Stomach (tissue), 9 donors: Measurements from ENCODE around the gene LILRA1. TPM values are rescaled to one million over a fixed set of nuclear protein-coding genes. Genes with fewer than 3 reads are reported as not detected.
"Not testable (repeated sequence)": the region's sequence is repeated elsewhere in the genome, so short reads cannot be mapped to it uniquely, and the experiment has no call there.

ENCODE experiments used
- DNase-seq, 2 donors: peaks; one replicate each; pipeline versions ENCODE4 v3.0.0 to v3.0.0-alpha.2; 2013 to 2019
- H3K27ac ChIP-seq, 5 donors: fragments of 200-600 bp in 4 of 5; sonication (generic) in 4 of 5; one replicate each; pipeline ENCODE4 v1.5.1; 2013 to 2019; ENCODE audit warnings: mild to moderate bottlenecking in 1 of 5, moderate library complexity in 1 of 5
- H3K27me3 ChIP-seq, 3 donors: fragments of 200-600 bp; sonication (generic); one replicate each; pipeline ENCODE4 v1.5.1; 2017 to 2019; ENCODE audit warnings: mixed run types in 1 of 3
- H3K36me3 ChIP-seq, 4 donors: fragments of 200-600 bp; sonication (generic); 1 replicate in 3 of 4; 2 replicates in 1 of 4; pipeline ENCODE4 v1.5.1; 2016 to 2019
- H3K4me1 ChIP-seq, 4 donors: fragments of 200-600 bp; sonication (generic); one replicate each; pipeline ENCODE4 v1.5.1; 2016 to 2019
- H3K4me3 ChIP-seq, 4 donors: fragments of 200-600 bp; sonication (generic) in 3 of 4; one replicate each; pipeline ENCODE4 v1.5.1; 2016 to 2019; ENCODE audit warnings: mild to moderate bottlenecking in 1 of 4
- H3K9me3 ChIP-seq, 4 donors: fragments of 200-600 bp; sonication (generic); one replicate each; pipeline ENCODE4 v1.5.1; 2016 to 2019
- EP300 ChIP-seq: sonication (generic); formaldehyde crosslinking; IDR thresholded peaks from one replicate; pipeline ENCODE4 v1.6.1; 2017; ENCODE audit warnings: antibody characterized with exemption
- POLR2A ChIP-seq, 4 donors: fragments of 450-650 bp; IDR thresholded peaks; one replicate each; pipeline ENCODE4 v1.6.1; 2016; ENCODE audit warnings: antibody characterized with exemption in 4 of 4, control low read depth in 2 of 4, mild to moderate bottlenecking in 1 of 4, moderate library complexity in 1 of 4
- POLR2AphosphoS5 ChIP-seq, 3 donors: sonication (generic); formaldehyde crosslinking; IDR thresholded peaks; one replicate each; pipeline ENCODE4 v1.6.1; 2016; ENCODE audit warnings: antibody characterized with exemption in 3 of 3
- WGBS, 5 donors: extraction: QIAGEN DNeasy Blood & Tissue Kit in 3 of 5; methylation state at CpG; one replicate each; pipeline versions ENCODE4 v1.1.5 to v1.1.7; 2013 to 2018; 5-methylcytosine and 5-hydroxymethylcytosine counted together
- intact Hi-C: fragments of 100-400 bp; cut with DNase I; formaldehyde crosslinking; loops from one replicate; pipeline ENCODE4 v1.15.1; 2023; ENCODE audit warnings: low total_unique reads
- polyA plus RNA-seq, 3 donors: library from polyadenylated mRNA; stranded (reverse); fragments of 200-250 nt; gene quantifications; one replicate each; pipeline ENCODE4 v1.2.3, GENCODE V29; 2013
- total RNA-seq, 5 donors: library from RNA; depleted of rRNA; stranded (reverse); fragments of >200 nt; gene quantifications; one replicate each; pipeline versions ENCODE4 v1.1.0 to v1.2.3, GENCODE V29; 2014 to 2016
- TF ChIP-seq, protein P1 (sequence below), 7 experiments: fragments of 450-650 bp in 4 of 7; fragments of 200-600 bp in 3 of 7; sonication (generic) in 3 of 7; IDR thresholded peaks; one replicate each; pipeline ENCODE4 v1.5.1; 2016 to 2019; ENCODE audit warnings: antibody characterized with exemption in 7 of 7, control low read depth in 2 of 7, mild to moderate bottlenecking in 1 of 7
- donor health status: healthy with polysubstance abuse.
- donor health status: Bipolar disorder and iron deficiency.
- donor health status: healthy.

LILRA1 gene
- total and polyA plus RNA-seq, 8 donors, result 0.25 to 0.62 (median 0.31) TPM; not detected in 5

GRCh38 chr19:54638683-54639082, 45.3 kb downstream of the LILRA1 start:
- WGBS, 5 donors, result 90 to 94% (median 91%) methylated on average over 18 of the region's 18 CpGs
- H3K36me3 ChIP-seq, result no peaks in the 10 kb centered on the region
- intact Hi-C loops, result no loop called here
- TF ChIP-seq POLR2AphosphoS5 (IDR thresholded peaks at IDR 0.05) (no peak), EP300 (no peak), POLR2A (IDR thresholded peaks at IDR 0.05) (no peak)
- TF ChIP-seq, protein P1, sequence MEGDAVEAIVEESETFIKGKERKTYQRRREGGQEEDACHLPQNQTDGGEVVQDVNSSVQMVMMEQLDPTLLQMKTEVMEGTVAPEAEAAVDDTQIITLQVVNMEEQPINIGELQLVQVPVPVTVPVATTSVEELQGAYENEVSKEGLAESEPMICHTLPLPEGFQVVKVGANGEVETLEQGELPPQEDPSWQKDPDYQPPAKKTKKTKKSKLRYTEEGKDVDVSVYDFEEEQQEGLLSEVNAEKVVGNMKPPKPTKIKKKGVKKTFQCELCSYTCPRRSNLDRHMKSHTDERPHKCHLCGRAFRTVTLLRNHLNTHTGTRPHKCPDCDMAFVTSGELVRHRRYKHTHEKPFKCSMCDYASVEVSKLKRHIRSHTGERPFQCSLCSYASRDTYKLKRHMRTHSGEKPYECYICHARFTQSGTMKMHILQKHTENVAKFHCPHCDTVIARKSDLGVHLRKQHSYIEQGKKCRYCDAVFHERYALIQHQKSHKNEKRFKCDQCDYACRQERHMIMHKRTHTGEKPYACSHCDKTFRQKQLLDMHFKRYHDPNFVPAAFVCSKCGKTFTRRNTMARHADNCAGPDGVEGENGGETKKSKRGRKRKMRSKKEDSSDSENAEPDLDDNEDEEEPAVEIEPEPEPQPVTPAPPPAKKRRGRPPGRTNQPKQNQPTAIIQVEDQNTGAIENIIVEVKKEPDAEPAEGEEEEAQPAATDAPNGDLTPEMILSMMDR (IDR thresholded peaks at IDR 0.05), result no peak
- peaks cover 0 to 30% (median 0%) of the 10 kb centered on the region in 3 donors for H3K27me3 ChIP-seq
- H3K4me1 ChIP-seq, result no peaks in the 10 kb centered on the region
- DNase-seq, result no peak
- H3K27ac ChIP-seq, result no peak overlapping the region
- no peak overlapping the region for H3K4me3 ChIP-seq
- no peaks in the 10 kb centered on the region for H3K9me3 ChIP-seq

GRCh38 chr19:54642953-54643352, 49.5 kb downstream of the LILRA1 start:
- intact Hi-C loops, H3K9me3 ChIP-seq, H3K4me1 ChIP-seq, H3K4me3 ChIP-seq, H3K36me3 ChIP-seq: not testable (repeated sequence)
- WGBS, 5 donors, result 43 to 71% (median 62%) methylated on average over 5 of the region's 5 CpGs
- peak in 1 of 2 donors; percentile 9 for DNase-seq
- peaks cover 0 to 16% (median 4%) of the 10 kb centered on the region in 3 donors for H3K27me3 ChIP-seq
- peak overlapping the region in 1 of 5 donors; percentile 12 for H3K27ac ChIP-seq

- H3K4me1 ChIP-seq, intact Hi-C loops, H3K9me3 ChIP-seq, H3K4me3 ChIP-seq, H3K36me3 ChIP-seq: not testable (repeated sequence)
- WGBS, 5 donors, result 57 to 74% (median 72%) methylated on average over 4 to 6 of the region's 6 CpGs
- Histone ChIP-seq H3K27ac (peak overlapping the region in 1 of 5 donors; percentile 12), H3K27me3 (peaks cover 0 to 16% (median 4%) of the 10 kb centered on the region in 3 donors)
- peak in 1 of 2 donors; percentile 23 for DNase-seq
Measured at GRCh38 chr19:54643583-54643982, 50.2 kb downstream of the LILRA1 start.

- Histone ChIP-seq H3K27me3 (peaks cover 0 to 16% (median 4%) of the 10 kb centered on the region in 3 donors), H3K4me1 (no peaks in the 10 kb centered on the region), H3K27ac (no peak overlapping the region), H3K9me3 (no peaks in the 10 kb centered on the region), H3K4me3 (no peak overlapping the region), H3K36me3 (no peaks in the 10 kb centered on the region)
- 56 to 65% (median 62%) methylated on average over 4 to 5 of the region's 5 CpGs for WGBS, 5 donors
- DNase-seq, result peak; percentile 14 to 23
- TF ChIP-seq POLR2A (IDR thresholded peaks at IDR 0.05) (no peak), POLR2AphosphoS5 (IDR thresholded peaks at IDR 0.05) (no peak), EP300 (no peak)
- TF ChIP-seq, protein P1 (IDR thresholded peaks at IDR 0.05), result no peak
- intact Hi-C loops, result no loop called here
Measured at GRCh38 chr19:54644056-54644455, 50.6 kb downstream of the LILRA1 start.

- H3K9me3 ChIP-seq, result no peaks in the 10 kb centered on the region
- peak in 1 of 2 donors; percentile 8 for DNase-seq
- no peak overlapping the region for H3K4me3 ChIP-seq
- H3K36me3 ChIP-seq, result no peaks in the 10 kb centered on the region
- no peaks in the 10 kb centered on the region for H3K4me1 ChIP-seq
- 87 to 92% (median 89%) methylated on average over 19 of the region's 19 CpGs for WGBS, 5 donors
- H3K27ac ChIP-seq, result no peak overlapping the region
- TF ChIP-seq POLR2A (IDR thresholded peaks at IDR 0.05) (no peak), EP300 (no peak)
- intact Hi-C loops, result no loop called here
- peaks cover 0 to 16% (median 4%) of the 10 kb centered on the region in 3 donors for H3K27me3 ChIP-seq
Measured at GRCh38 chr19:54646331-54646841, 53.0 kb downstream of the LILRA1 start.

- intact Hi-C loops, result no loop called here
- no peaks in the 10 kb centered on the region for H3K9me3 ChIP-seq
- no peaks in the 10 kb centered on the region for H3K4me1 ChIP-seq
- no peak overlapping the region for H3K27ac ChIP-seq
- peaks cover 0 to 16% (median 4%) of the 10 kb centered on the region in 3 donors for H3K27me3 ChIP-seq
- no peaks in the 10 kb centered on the region for H3K36me3 ChIP-seq
- no peak overlapping the region for H3K4me3 ChIP-seq
- TF ChIP-seq POLR2AphosphoS5 (IDR thresholded peaks at IDR 0.05) (no peak), EP300 (no peak), POLR2A (IDR thresholded peaks at IDR 0.05) (no peak)
- TF ChIP-seq, protein P1 (IDR thresholded peaks at IDR 0.05), result no peak
- 47 to 66% (median 49%) methylated on average over 4 of the region's 4 CpGs for WGBS, 5 donors
- DNase-seq, result peak in 1 of 2 donors; percentile 3
Measured at GRCh38 chr19:54648129-54648528, 54.7 kb downstream of the LILRA1 start.
